ENCODE measurements around the gene NHSL2. TPM values are rescaled to one million over a fixed set of nuclear protein-coding genes. Genes with fewer than 3 reads are reported as not detected.

NHSL2 gene
- total RNA-seq, 2 donors from 2014 or later = 6.9 to 11.2 TPM

DNA sequence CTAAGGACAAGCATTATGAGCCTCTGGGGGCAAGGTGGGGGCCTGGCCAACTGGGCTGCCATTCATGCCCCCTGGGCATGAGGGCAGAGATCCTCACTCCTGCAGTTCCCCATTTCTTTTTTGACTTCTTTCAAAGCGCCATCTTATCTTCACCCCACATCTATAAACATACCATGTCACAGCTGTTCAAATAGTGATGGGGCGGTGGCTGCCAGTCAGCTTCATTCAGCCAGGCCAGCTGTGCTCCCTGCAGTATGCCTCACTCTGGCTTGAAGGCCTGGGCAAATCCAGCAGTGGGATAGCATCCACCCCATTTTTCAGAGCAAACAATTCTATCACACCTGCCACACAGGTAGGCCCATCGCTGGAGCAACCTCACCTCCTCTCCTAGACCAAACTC lies 85.5 kb downstream of the NHSL2 start:
- no peak overlapping the region for H3K27ac ChIP-seq (ENCODE audit: low read depth, low read length)
- Mint-ChIP-seq H3K36me3 (ENCODE audit: low read depth) (no peaks in the 10 kb centered on the region), H3K4me1 (peaks cover 32% of the 10 kb centered on the region), H3K27me3 (ENCODE audit: insufficient read depth) (no peaks in the 10 kb centered on the region), H3K9me3 (peaks cover 64% of the 10 kb centered on the region), H3K4me3 (no peak overlapping the region), H3K27ac (no peak overlapping the region)
- H3K27me3 ChIP-seq (ENCODE audit: control insufficient read depth, insufficient read depth, low read length, poor library complexity, severe bottlenecking) = no peaks in the 10 kb centered on the region
- no peak for DNase-seq
- H3K36me3 ChIP-seq (ENCODE audit: control insufficient read depth, insufficient read depth, low read length) = no peaks in the 10 kb centered on the region
- TF ChIP-seq, protein P1, sequence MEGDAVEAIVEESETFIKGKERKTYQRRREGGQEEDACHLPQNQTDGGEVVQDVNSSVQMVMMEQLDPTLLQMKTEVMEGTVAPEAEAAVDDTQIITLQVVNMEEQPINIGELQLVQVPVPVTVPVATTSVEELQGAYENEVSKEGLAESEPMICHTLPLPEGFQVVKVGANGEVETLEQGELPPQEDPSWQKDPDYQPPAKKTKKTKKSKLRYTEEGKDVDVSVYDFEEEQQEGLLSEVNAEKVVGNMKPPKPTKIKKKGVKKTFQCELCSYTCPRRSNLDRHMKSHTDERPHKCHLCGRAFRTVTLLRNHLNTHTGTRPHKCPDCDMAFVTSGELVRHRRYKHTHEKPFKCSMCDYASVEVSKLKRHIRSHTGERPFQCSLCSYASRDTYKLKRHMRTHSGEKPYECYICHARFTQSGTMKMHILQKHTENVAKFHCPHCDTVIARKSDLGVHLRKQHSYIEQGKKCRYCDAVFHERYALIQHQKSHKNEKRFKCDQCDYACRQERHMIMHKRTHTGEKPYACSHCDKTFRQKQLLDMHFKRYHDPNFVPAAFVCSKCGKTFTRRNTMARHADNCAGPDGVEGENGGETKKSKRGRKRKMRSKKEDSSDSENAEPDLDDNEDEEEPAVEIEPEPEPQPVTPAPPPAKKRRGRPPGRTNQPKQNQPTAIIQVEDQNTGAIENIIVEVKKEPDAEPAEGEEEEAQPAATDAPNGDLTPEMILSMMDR (conservative IDR thresholded peaks at IDR 0.05) = no peak
- H3K9ac ChIP-seq (ENCODE audit: extremely low read depth, low read length, poor library complexity, severe bottlenecking) = no peak overlapping the region
- H3K4me1 ChIP-seq (ENCODE audit: control insufficient read depth, insufficient read depth, low read length) = no peaks in the 10 kb centered on the region
- WGBS, 2 experiments (ENCODE audit: insufficient coverage in 1 of 2, insufficient read length in 1 of 2) = 90% methylated on average over 3 of the region's 3 CpGs; no CpG with 5 or more reads in 1 of the 2 experiments
- no peaks in the 10 kb centered on the region for H3K9me3 ChIP-seq (ENCODE audit: control insufficient read depth, low read length)
- no peak overlapping the region for H3K4me3 ChIP-seq (ENCODE audit: low read length)

DNA sequence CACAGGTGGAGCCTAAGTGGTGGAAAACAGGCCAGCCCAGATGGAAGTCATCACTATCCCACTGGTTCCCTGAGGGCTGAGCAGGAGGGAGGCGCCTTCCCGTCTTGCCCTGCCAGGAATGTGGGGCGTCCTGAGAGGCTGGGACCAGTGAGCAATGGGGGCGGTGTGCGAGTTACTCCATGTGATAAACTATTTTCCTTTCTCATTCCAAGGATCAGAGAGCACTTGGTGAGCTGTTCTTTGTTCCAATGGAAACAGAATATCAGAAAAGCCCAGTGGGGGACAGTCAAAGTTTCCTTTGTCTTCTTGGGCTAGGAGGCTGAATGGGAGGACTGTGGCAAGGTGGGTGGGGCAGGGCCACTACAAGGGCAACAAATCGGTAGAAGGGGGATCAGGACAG lies 86.2 kb downstream of the NHSL2 start:
- peak; percentile 82 for DNase-seq

DNA sequence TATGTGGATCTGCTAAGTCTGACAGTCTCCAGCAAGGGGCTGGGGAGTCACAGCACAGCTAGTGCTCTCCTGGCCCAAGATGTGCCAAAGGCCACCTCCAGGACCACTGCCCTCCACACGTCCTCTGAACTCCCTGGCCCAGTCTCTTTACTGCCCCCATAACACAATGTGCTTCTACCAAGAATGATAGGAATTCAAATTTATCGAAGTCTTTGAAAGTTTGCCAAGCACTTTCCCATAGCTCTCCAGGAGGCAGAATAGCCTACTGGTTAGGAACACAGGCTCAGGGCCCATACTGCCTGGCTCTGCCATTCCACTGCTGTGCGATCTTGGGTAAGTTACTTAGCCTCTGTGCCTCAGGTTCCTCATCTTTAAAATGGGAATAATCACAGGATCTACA lies 86.7 kb downstream of the NHSL2 start:
- TF ChIP-seq, protein P1 (conservative IDR thresholded peaks at IDR 0.05) = no peak
- H3K4me3 Mint-ChIP-seq = no peak overlapping the region
- peak; percentile 52 for DNase-seq
- no peaks in the 10 kb centered on the region for H3K27me3 ChIP-seq (ENCODE audit: control insufficient read depth, insufficient read depth, low read length, poor library complexity, severe bottlenecking)
- H3K27me3 Mint-ChIP-seq (ENCODE audit: insufficient read depth) = no peaks in the 10 kb centered on the region
- no peak overlapping the region for H3K9ac ChIP-seq (ENCODE audit: extremely low read depth, low read length, poor library complexity, severe bottlenecking)
- H3K4me3 ChIP-seq (ENCODE audit: low read length) = no peak overlapping the region
- no peaks in the 10 kb centered on the region for H3K9me3 ChIP-seq (ENCODE audit: control insufficient read depth, low read length)
- peak overlapping the region; percentile 47 for H3K27ac Mint-ChIP-seq
- H3K27ac ChIP-seq (ENCODE audit: low read depth, low read length) = peak overlapping the region; percentile 63
- H3K9me3 Mint-ChIP-seq = peaks cover 63% of the 10 kb centered on the region
- H3K4me1 Mint-ChIP-seq = peaks cover 29% of the 10 kb centered on the region
- WGBS, 2 experiments (ENCODE audit: insufficient coverage in 1 of 2, insufficient read length in 1 of 2) = 82% methylated on average over 3 of the region's 3 CpGs; no CpG with 5 or more reads in 1 of the 2 experiments
- no peaks in the 10 kb centered on the region for H3K36me3 Mint-ChIP-seq (ENCODE audit: low read depth)
- H3K4me1 ChIP-seq (ENCODE audit: control insufficient read depth, insufficient read depth, low read length) = no peaks in the 10 kb centered on the region
- H3K36me3 ChIP-seq (ENCODE audit: control insufficient read depth, insufficient read depth, low read length) = no peaks in the 10 kb centered on the region

More for the DNA sequence above, 86.2 kb downstream of the NHSL2 start:
- peak overlapping the region; percentile 47 for H3K27ac Mint-ChIP-seq
- H3K9ac ChIP-seq (ENCODE audit: extremely low read depth, low read length, poor library complexity, severe bottlenecking) = no peak overlapping the region
- H3K4me3 Mint-ChIP-seq = no peak overlapping the region
- H3K27me3 Mint-ChIP-seq (ENCODE audit: insufficient read depth) = no peaks in the 10 kb centered on the region
- H3K4me3 ChIP-seq (ENCODE audit: low read length) = no peak overlapping the region
- no peaks in the 10 kb centered on the region for H3K4me1 ChIP-seq (ENCODE audit: control insufficient read depth, insufficient read depth, low read length)
- H3K36me3 Mint-ChIP-seq (ENCODE audit: low read depth) = no peaks in the 10 kb centered on the region
- H3K27me3 ChIP-seq (ENCODE audit: control insufficient read depth, insufficient read depth, low read length, poor library complexity, severe bottlenecking) = no peaks in the 10 kb centered on the region
- TF ChIP-seq, protein P1 (conservative IDR thresholded peaks at IDR 0.05) = no peak
- H3K9me3 ChIP-seq (ENCODE audit: control insufficient read depth, low read length) = no peaks in the 10 kb centered on the region
- peak overlapping the region; percentile 63 for H3K27ac ChIP-seq (ENCODE audit: low read depth, low read length)
- peaks cover 33% of the 10 kb centered on the region for H3K4me1 Mint-ChIP-seq
- no peaks in the 10 kb centered on the region for H3K36me3 ChIP-seq (ENCODE audit: control insufficient read depth, insufficient read depth, low read length)
- H3K9me3 Mint-ChIP-seq = peaks cover 65% of the 10 kb centered on the region
- WGBS, 2 experiments (ENCODE audit: insufficient coverage in 1 of 2, insufficient read length in 1 of 2) = 55% methylated on average over 6 of the region's 6 CpGs; no CpG with 5 or more reads in 1 of the 2 experiments

All from endodermal cell (in vitro differentiated cells).